AG04449 (cell line): ENCODE measurements around the gene NPEPPS.
"Not testable (repeated sequence)": the region's sequence is repeated elsewhere in the genome, so short reads cannot be mapped to it uniquely, and the experiment has no call there.

Experiments used
- CTCF ChIA-PET: fragments of 350-600 bp; formaldehyde crosslinking; extraction: SDS; loops from one replicate; lab custom pipeline; 2021; ENCODE audit warnings: antibody characterized with exemption; lab: Yijun Ruan, JAX
- POLR2A ChIA-PET: fragments of 400-600, 350-600 bp; formaldehyde crosslinking; extraction: SDS; loops from one replicate; lab custom pipeline; 2020; ENCODE audit warnings: antibody characterized with exemption, inconsistent platforms; lab: Yijun Ruan, JAX
- DNase-seq: peaks from one replicate; pipeline ENCODE4 v3.0.0-alpha.2; 2010; ENCODE audit warnings: low read depth, low spot score
- H3K4me3 ChIP-seq: 2 replicates; pipeline ENCODE4 v1.5.1; 2011; ENCODE audit warnings: low read depth, mild to moderate bottlenecking, control low read depth, low read length

Gene NPEPPS, protein sequence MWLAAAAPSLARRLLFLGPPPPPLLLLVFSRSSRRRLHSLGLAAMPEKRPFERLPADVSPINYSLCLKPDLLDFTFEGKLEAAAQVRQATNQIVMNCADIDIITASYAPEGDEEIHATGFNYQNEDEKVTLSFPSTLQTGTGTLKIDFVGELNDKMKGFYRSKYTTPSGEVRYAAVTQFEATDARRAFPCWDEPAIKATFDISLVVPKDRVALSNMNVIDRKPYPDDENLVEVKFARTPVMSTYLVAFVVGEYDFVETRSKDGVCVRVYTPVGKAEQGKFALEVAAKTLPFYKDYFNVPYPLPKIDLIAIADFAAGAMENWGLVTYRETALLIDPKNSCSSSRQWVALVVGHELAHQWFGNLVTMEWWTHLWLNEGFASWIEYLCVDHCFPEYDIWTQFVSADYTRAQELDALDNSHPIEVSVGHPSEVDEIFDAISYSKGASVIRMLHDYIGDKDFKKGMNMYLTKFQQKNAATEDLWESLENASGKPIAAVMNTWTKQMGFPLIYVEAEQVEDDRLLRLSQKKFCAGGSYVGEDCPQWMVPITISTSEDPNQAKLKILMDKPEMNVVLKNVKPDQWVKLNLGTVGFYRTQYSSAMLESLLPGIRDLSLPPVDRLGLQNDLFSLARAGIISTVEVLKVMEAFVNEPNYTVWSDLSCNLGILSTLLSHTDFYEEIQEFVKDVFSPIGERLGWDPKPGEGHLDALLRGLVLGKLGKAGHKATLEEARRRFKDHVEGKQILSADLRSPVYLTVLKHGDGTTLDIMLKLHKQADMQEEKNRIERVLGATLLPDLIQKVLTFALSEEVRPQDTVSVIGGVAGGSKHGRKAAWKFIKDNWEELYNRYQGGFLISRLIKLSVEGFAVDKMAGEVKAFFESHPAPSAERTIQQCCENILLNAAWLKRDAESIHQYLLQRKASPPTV

DNA sequence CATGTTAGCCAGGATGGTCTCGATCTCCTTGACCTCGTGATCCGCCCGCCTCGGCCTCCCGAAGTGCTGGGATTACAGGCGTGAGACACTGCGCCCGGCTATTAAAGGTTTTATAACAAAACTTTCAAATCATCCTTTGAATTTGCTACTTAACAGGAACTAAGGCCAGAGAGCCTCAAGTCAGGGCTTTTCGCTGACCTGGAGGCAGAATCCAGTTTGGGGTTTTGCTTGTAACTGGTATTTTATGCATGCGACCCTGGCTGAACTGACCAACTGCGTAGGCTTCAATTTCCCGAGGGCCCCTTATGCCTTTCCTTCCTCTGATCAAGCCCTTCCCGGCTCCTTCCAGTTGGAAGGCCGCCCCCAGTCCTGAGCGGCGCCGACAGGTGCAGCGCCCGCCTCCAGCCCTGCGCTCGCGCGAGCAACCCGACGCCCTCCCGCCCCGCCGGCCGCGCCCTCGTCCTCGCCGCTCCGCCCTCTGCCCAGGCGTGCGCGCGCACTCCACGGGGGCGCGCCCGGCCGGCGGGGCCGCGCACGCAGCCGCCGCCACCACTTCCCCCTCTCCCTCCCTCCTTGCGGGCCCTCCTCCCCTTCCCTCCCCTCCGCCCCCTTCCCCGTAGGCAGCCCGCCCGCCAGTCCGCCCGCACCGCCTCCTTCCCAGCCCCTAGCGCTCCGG, at the start of gene NPEPPS:
Gene NPEPPS, plus strand, starts transcription at position 552 of the 676 bp plus-strand sequence. CDS start 193 bp downstream, outside the sequence.
- peak within 1 kb of the TSS; percentile 68 for H3K4me3 ChIP-seq
- DNase-seq, POLR2A ChIA-PET, CTCF ChIA-PET: not testable (repeated sequence)

DNA sequence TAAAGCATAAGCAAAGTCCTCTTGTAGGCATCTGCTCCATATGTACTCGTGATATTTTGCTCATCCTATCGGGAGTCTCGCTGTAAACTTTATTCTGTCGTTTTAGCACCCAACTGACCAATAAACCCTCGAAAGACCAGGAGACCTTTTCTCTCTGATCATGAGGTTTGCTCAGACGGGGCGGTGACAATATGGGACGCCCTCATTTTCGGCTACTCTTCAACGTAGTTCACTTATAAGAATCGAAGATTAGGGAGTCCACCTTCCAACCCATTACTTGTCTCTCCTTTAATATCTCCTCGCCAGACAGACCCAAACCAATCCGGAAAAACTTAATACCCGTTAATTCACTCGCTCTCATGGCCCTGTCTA, 39.1 kb upstream of the NPEPPS start:
- POLR2A ChIA-PET, result interaction anchor here (1.7 kb wide), 1 partner anchor 157 kb away, joined by 4 read pairs; the partner anchor contains the start of gene KPNB1
- CTCF ChIA-PET, result not testable (repeated sequence)

DNA sequence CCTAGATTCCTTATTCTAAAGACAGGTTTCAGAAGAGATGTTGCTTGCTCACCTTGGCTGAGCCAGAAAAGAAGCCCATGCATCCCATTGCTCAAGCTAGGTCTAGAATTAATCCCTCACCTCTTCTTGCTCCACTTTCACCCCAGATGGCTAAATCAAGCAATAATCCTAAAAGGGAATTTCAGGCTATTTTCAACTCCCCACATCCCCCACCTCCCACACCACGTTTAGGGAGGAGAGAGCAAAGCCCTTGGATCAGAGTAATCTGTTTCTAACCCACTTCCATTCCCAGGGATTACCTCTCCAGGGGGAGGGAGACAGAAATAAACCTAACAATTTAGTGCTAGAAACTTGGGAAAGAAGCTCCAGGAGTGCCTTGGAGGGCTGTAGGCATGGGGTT, 31.8 kb upstream of the NPEPPS start:
- CTCF ChIA-PET, H3K4me3 ChIP-seq, DNase-seq, POLR2A ChIA-PET: not testable (repeated sequence)

More for the DNA sequence above, 39.1 kb upstream of the NPEPPS start:
- H3K4me3 ChIP-seq, result peak overlapping the region; percentile 64
- DNase-seq, result not testable (repeated sequence)

DNA sequence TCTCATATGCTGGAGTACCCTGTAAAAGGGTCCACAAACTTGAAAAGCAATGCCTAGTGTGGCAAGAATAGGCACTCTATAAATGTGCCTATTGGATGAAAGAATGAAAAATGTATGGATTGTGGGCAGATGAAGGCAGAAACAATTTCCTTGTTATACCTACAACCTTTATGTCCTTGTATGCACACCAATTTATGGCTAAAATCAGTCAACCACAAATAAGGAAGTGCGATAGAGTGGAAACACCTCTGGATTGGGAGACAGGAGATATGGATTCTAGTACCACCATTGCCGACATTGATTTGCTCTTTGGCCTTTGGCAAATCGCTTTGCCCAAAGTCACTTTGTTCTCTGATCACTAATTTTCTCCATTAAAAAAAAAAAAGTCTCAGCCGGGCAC, 31.4 kb upstream of the NPEPPS start:
- POLR2A ChIA-PET, DNase-seq, H3K4me3 ChIP-seq: not testable (repeated sequence)
- CTCF ChIA-PET, result interaction anchor here (3.1 to 3.2 kb wide), 2 partner anchors 116 to 120 kb away, joined by 20 to 55 read pairs; no protein-coding TSS in a partner anchor

DNA sequence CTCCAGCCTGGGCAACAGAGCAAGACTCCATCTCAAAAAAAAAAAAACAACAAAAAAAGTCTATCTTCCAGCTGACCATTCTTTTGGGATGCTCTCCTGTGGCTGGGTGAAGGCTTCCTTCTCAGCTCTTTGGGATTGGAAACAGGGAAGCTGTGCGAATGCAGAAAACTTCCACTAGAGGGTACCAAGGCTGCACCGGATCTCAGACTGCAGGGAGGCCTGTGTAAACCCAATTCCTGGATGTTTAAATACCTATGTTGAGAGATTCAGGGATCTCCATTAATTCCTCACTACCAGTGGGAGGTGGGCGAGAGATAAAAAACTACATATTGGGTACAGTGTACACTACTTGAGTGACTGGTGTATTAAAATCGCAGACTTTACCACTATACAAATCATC, 30.3 kb upstream of the NPEPPS start:
- CTCF ChIA-PET, result interaction anchor here (0.9 to 3.2 kb wide), 5 partner anchors 8 to 164 kb away, joined by 3 to 55 read pairs (median 5); no protein-coding TSS in a partner anchor
- H3K4me3 ChIP-seq, POLR2A ChIA-PET, DNase-seq: not testable (repeated sequence)

DNA sequence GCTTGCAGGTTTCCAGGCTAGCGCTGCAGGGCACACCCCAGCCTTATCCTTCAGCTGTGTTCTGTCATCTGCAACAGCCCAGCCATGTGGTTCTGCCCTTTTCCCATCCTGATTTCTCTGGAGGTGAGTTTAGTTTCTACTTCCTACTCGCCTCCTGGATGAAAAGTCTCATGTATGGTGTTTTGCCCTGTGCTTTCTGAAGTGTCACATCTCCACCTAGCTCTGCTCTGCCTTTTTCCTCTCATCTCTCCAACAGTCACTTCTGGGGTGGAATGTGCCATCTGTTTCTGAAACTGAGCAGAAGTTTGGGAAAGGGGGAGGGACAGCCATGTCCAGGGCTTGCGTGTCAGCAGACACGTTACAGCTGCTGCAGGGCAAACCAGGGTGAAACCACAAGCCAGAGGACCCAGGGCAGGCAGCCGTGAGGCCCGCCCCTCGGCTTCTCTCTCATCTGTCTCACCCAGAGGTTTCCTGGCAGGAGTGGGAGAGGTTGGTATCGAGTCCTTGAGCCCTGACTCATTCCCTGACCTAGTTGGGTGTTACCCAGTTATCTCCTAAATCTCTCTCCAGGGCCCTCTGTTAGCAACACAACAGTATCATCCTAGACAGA, 28.7 kb upstream of the NPEPPS start:
- CTCF ChIA-PET, result interaction anchor here (1.1 to 3.2 kb wide), 4 partner anchors 98 to 163 kb away, joined by 3 to 55 read pairs (median 12); no protein-coding TSS in a partner anchor
- H3K4me3 ChIP-seq, result 0 out of 2 replicates have a peak overlapping the region, but pooled peaks have one; percentile 3
- DNase-seq, POLR2A ChIA-PET: not testable (repeated sequence)

DNA sequence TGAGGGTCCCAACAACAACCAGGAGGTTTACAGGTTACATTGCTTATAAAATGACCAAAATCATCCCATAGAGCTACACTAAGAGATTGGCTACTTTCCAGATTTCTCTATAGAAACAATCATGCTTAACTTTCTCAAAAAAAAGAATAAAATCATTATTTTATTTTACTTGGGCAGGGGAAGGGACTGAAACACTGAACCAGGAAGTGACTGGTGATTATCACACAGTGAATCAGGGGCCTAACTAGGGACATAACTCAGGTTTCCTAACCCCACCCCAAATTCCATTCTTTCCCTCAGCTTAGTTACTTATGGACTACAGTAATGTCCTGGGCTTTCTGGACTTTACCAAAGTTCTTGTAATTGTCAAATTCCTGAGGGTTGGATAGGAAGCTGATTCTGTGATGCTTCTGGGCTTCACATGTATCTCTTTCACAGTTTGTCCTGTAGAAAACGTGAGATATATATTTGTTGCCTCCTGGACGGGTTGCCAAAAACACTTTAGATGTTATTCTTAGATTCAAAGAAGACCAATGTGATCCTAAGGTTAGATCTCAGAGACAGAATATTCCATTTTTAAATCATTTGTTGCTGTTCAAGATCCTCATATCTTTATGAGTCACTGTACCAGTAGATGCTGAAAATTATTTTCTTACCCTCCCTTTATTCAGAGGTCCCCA, 28.0 kb upstream of the NPEPPS start:
- POLR2A ChIA-PET, H3K4me3 ChIP-seq, DNase-seq: not testable (repeated sequence)
- CTCF ChIA-PET, result interaction anchor here (3.1 kb wide), 1 partner anchor 112 kb away, joined by 55 read pairs; no protein-coding TSS in a partner anchor

DNA sequence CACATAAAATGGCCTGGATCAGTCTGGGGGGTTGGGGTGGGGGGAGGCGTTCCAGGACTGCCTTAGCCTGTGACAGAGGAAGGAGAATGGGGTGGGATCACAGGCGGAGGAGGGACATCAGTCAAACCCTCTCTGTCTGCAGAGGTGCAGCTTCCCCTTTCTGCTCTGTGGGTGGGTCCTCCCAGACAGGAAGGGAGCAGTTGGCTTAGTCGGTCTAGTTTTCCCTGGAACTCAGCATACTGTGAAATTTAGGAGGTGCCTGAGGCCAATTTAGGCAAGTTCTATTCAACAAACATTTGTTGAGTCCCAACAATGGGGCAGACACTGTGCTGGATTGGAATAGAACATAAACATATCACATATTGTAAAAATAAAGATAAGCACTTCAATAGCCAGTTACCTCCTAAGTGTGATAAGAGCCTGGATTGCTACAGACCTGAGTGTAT, 19.2 kb upstream of the NPEPPS start:
- H3K4me3 ChIP-seq, DNase-seq, CTCF ChIA-PET, POLR2A ChIA-PET: not testable (repeated sequence)

DNA sequence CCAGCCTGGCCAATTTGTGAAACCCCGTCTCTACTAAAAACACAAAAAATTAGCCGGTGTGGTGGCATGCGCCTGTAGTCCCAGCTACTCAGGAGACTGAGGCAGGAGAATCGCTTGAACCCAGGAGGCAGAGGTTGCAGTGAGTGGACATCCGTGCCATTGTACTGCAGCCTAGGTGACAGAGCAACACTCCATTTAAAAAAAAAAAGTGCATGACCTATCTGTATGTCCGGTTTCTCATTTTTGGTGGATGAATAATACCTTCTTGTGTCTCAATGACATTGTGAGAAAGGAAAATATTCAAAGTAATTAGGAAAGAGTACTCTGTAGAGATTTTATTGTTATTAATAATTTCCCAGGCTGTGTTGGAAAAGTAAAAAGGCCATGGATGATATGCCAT, 17.6 kb upstream of the NPEPPS start:
- CTCF ChIA-PET, DNase-seq, POLR2A ChIA-PET, H3K4me3 ChIP-seq: not testable (repeated sequence)

DNA sequence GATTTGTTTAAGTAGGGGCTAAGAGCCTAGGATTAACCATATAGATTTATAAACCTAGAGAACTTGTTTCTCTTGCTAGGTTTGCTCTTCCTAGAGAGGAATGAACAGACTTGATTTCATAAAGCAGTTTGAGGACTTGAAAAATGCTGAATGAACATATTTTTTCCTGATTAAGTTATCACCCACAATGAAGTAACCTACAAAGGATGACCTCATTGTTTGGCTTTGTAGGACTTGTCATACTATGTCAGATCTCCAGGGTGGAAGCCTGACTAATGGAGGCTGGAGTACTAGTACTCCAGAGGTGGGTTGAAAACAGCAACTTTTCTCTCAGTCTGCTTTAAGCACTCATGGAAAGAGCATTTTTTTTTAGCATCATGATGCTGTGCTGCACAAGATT, 12.0 kb upstream of the NPEPPS start:
- CTCF ChIA-PET, POLR2A ChIA-PET, H3K4me3 ChIP-seq, DNase-seq: not testable (repeated sequence)

DNA sequence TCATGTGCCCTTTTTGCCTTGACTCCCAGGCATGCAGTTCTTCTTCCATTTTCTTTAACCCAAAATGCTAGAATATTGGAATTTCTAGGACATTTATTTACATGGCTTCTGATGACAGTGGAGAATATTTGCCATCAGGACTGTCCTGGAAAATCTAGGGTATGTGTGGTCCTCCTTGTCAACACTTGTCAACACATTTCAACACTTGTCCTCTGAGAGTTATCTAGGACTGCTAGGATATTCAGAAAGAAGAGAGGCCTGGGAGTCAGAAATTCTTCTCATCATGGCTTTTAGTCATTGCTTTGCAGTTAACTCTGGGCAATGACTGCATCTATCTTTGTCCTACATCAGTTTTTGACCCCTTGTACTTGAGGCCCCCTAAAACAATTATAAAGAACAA, 11.5 kb upstream of the NPEPPS start:
- H3K4me3 ChIP-seq, POLR2A ChIA-PET, CTCF ChIA-PET, DNase-seq: not testable (repeated sequence)

DNA sequence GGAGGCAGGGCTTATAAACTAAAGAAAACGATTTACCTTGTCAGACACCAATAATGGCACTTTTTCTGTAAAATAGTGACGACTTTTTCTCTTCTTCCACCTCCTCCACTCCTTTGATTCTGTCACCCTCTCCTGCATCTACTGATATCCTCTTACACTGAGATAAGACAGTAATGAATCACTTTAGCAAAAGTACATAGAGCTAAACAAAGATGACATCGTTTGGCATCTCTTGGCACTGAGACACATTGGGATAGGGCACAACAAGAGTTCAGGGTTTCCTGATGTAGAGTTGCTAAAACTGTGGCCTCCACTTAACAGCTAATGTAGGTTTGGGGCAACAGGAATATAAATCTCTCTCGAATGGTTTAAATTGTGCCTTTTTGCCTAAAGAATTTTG, 10.6 kb upstream of the NPEPPS start:
- POLR2A ChIA-PET, H3K4me3 ChIP-seq, CTCF ChIA-PET, DNase-seq: not testable (repeated sequence)

DNA sequence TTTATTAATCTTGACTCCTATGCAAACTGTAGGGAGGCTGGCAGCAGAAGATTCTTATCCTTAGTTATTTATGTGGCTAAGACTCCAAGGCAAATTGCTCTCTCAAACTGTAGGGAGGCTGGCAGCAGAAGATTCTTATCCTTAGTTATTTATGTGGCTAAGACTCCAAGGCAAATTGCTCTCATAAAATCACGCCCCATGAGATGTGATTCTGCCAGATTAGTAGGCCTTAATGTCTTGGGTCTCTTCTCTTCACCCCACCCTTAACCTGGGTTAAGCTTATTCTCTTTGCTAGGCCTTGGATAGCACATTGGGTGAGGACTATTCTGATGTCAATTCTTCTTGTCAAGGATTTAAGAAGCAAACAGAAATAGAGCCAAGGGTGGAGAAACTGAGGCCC, 9.5 kb upstream of the NPEPPS start:
- H3K4me3 ChIP-seq, CTCF ChIA-PET, POLR2A ChIA-PET, DNase-seq: not testable (repeated sequence)

DNA sequence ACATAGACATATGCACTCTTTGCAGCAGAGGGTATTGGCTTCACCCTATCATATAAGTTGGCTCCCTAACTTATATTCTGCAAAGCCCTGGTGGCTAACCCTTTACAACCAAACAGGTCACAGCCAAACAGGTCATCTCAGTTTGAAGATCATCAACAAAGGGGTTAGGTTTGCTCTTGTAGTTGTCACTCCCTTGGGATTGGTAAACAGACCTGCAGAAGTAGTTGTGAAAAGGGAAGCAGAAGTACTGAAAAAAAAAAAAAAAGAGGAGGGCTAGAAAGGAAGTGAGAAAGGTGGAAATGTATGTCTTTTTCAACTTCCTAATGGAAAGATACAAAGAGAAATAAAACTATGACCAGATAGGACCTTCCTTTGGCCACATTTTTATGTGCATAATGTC, 8.6 kb upstream of the NPEPPS start:
- DNase-seq, POLR2A ChIA-PET, H3K4me3 ChIP-seq, CTCF ChIA-PET: not testable (repeated sequence)
